ENCODE measurements around the gene SLC29A3. TPM values are rescaled to one million over a fixed set of nuclear protein-coding genes. Genes with fewer than 3 reads are reported as not detected.

The SLC29A3 gene
- total RNA-seq, 4 donors from 2014 or later, result 1.0 to 13.8 (median 5.5) TPM

DNA sequence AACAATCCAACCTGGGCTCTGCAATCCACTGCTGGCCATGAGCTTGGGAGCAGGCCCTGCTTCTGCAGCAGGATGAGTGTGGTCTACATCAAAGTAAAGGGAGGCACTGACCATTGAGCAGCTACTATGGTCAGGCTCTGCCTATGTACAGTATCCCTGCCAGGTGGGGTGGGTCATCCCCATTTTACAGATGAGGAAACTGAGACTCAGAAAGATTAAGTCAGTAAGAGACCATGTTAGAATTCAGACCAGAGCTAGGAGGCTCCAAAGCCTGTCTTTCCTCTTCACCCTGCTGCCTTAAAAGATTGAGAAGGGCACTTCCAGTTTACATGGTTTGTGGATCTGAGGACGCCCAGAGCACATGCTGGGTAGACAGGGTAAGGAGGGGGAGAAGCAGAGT lies 50.5 kb downstream of the SLC29A3 start:
- H3K4me3 ChIP-seq, result no peak overlapping the region
- intact Hi-C loops (cut with DNase I; ENCODE audit: low total_unique reads), result loop anchor here (10.0 kb wide), 1 partner anchor 45 kb away; no protein-coding TSS in a partner anchor
- H3K9me3 ChIP-seq, result no peaks in the 10 kb centered on the region
- H3K36me3 ChIP-seq, result no peaks in the 10 kb centered on the region
- TF ChIP-seq, protein P1, sequence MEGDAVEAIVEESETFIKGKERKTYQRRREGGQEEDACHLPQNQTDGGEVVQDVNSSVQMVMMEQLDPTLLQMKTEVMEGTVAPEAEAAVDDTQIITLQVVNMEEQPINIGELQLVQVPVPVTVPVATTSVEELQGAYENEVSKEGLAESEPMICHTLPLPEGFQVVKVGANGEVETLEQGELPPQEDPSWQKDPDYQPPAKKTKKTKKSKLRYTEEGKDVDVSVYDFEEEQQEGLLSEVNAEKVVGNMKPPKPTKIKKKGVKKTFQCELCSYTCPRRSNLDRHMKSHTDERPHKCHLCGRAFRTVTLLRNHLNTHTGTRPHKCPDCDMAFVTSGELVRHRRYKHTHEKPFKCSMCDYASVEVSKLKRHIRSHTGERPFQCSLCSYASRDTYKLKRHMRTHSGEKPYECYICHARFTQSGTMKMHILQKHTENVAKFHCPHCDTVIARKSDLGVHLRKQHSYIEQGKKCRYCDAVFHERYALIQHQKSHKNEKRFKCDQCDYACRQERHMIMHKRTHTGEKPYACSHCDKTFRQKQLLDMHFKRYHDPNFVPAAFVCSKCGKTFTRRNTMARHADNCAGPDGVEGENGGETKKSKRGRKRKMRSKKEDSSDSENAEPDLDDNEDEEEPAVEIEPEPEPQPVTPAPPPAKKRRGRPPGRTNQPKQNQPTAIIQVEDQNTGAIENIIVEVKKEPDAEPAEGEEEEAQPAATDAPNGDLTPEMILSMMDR (IDR thresholded peaks at IDR 0.05), result no peak
- no peak for TF ChIP-seq POLR2A (IDR thresholded peaks at IDR 0.05)
- no peaks in the 10 kb centered on the region for H3K4me1 ChIP-seq
- no peak overlapping the region for H3K27ac ChIP-seq
- H3K27me3 ChIP-seq, result no peaks in the 10 kb centered on the region
- no peak for DNase-seq

DNA sequence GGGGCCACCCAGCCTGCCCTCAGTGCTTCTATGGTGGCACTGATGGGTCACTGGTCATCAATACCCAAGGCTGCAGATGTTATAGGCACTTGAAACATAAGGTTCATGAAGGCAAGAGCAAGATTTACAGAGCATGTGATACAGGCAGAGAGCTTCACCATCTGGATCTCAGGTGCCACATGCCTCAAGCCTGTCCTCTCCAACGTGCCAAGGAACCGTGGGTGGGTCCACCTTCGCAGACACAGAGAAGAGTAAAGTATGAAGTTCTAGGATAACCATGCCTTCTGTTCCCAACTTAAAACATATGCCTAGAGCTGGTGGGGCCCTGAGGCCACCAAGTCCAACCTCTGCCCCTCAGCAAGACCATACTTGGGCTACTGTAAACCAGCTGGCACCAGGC lies 51.0 kb downstream of the SLC29A3 start:
- TF ChIP-seq POLR2A (IDR thresholded peaks at IDR 0.05), result no peak
- TF ChIP-seq, protein P1 (IDR thresholded peaks at IDR 0.05), result no peak
- no peak for DNase-seq
- H3K27me3 ChIP-seq, result no peaks in the 10 kb centered on the region
- intact Hi-C loops (cut with DNase I; ENCODE audit: low total_unique reads), result loop anchor here (10.0 kb wide), 1 partner anchor 45 kb away; no protein-coding TSS in a partner anchor
- no peaks in the 10 kb centered on the region for H3K36me3 ChIP-seq
- no peaks in the 10 kb centered on the region for H3K4me1 ChIP-seq
- H3K27ac ChIP-seq, result no peak overlapping the region
- no peak overlapping the region for H3K4me3 ChIP-seq
- H3K9me3 ChIP-seq, result no peaks in the 10 kb centered on the region

DNA sequence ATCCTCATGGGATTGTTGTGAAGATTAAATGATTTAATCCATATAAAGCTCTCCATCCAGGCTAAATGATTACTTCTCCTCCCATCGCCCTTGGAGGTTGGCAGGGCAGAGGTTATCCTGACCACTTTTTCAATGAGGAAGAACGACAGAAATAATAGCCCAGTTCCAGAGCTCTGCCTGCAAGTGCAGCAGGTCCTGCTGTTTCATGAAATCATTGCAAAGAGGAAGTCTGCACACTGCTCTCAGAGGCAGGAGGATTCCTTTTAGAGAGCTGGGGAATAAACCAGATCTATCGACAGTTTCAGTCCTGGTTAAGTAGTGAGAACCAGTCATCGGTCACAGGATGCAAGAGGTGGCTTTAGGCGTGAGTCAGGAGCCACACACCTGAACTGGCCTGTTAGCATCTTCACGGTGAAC lies 52.7 kb downstream of the SLC29A3 start:
- Histone ChIP-seq H3K27me3 (no peaks in the 10 kb centered on the region), H3K4me1 (no peaks in the 10 kb centered on the region), H3K27ac (no peak overlapping the region), H3K36me3 (no peaks in the 10 kb centered on the region), H3K4me3 (no peak overlapping the region), H3K9me3 (no peaks in the 10 kb centered on the region)
- no peak for DNase-seq
- intact Hi-C loops (cut with DNase I; ENCODE audit: low total_unique reads), result loop anchor here (10.0 kb wide), 1 partner anchor 47 kb away; no protein-coding TSS in a partner anchor
- TF ChIP-seq POLR2A (IDR thresholded peaks at IDR 0.05), result no peak
- TF ChIP-seq, protein P1 (IDR thresholded peaks at IDR 0.05), result no peak

DNA sequence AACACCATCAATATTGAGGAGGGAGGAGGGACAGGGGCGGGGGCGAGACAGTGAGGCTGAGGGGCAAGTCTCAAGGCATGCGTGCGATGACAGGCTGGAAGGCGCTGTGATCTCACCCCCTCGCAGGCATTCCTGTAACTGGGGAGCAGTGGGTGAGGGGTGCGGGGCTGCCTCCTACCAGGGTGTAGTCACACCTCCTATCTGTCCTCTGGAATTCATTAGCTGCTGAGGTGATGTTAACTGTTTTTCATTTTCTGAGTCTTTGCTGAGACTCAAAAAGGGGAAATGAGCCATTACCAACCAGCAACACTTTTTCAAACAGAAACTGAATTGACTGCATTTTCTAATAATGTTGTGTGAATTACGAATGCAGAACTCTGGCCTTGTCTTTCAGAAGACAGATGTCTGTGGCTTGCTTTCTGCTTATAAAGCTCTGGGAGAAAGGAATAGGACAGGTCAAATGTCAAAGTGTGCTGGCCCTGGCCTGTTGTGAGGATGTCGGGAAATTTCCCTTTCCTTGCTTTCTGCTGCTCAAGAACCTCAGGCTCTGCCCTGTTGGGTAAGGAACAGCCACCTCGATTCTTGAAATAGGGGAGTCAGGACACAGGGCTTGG lies 53.9 kb downstream of the SLC29A3 start:
- intact Hi-C loops (cut with DNase I; ENCODE audit: low total_unique reads), result loop anchor here (10.0 kb wide), 1 partner anchor 48 kb away; no protein-coding TSS in a partner anchor
- TF ChIP-seq POLR2A (IDR thresholded peaks at IDR 0.05), result no peak
- TF ChIP-seq, protein P1 (IDR thresholded peaks at IDR 0.05), result no peak
- no peak overlapping the region for H3K27ac ChIP-seq

DNA sequence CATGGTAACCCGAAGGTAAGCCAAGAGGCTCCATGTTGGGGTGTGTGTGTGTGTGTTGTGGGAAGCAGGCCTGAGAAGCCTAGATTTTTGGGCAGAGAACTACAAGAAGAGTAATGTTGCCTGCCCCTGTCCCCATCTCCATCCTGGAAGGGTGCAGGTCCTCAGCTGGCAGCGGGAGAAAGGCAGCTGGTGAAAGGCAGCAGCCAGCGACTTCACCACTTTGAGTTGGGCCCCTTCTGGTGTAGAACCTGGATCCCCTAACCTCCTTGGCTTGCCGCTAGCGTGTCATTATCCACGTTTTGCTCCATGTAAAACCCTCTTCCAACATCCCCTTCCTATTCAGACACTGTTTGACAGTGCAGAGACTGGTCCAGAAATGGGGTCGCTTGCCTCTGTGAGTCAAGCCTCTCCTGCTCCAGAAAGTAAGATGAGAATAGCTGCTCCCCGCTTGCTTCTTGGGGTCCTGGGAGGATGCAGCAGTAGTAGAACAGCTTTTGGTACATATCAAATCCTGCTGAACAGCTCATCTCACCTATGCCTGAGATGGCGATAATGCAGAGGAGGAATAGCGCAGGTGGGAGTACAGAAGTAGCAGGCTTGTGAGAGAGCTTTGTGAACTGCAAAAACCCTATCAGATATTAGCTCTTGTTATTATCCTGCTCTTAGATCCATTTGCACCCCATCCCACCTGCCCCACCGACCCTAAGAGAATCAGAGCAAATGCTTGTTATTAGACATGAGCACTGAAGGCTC lies 55.6 kb downstream of the SLC29A3 start:
- no peak overlapping the region for H3K27ac ChIP-seq
- H3K4me1 ChIP-seq, result no peaks in the 10 kb centered on the region
- no peaks in the 10 kb centered on the region for H3K36me3 ChIP-seq
- H3K9me3 ChIP-seq, result no peaks in the 10 kb centered on the region
- H3K4me3 ChIP-seq, result no peak overlapping the region
- intact Hi-C loops (cut with DNase I; ENCODE audit: low total_unique reads), result loop anchor here (10.0 kb wide), 1 partner anchor 50 kb away; no protein-coding TSS in a partner anchor
- DNase-seq, result no peak
- H3K27me3 ChIP-seq, result no peaks in the 10 kb centered on the region
- TF ChIP-seq POLR2A (IDR thresholded peaks at IDR 0.05), result no peak
- TF ChIP-seq, protein P1 (IDR thresholded peaks at IDR 0.05), result no peak

More for the DNA sequence above, 53.9 kb downstream of the SLC29A3 start:
- Histone ChIP-seq H3K9me3 (no peaks in the 10 kb centered on the region), H3K4me1 (no peaks in the 10 kb centered on the region), H3K27me3 (no peaks in the 10 kb centered on the region), H3K4me3 (no peak overlapping the region), H3K36me3 (no peaks in the 10 kb centered on the region)
- DNase-seq, result no peak

Data from uterus (tissue), 4 donors.